ENCODE results near the gene TTC29. TPM values are rescaled to one million over a fixed set of nuclear protein-coding genes. Genes with fewer than 3 reads are reported as not detected.
"Not testable (repeated sequence)": the region's sequence is repeated elsewhere in the genome, so short reads cannot be mapped to it uniquely, and the experiment has no call there.

The TTC29 gene
- polyA plus RNA-seq, 2 donors, result not detected

DNA sequence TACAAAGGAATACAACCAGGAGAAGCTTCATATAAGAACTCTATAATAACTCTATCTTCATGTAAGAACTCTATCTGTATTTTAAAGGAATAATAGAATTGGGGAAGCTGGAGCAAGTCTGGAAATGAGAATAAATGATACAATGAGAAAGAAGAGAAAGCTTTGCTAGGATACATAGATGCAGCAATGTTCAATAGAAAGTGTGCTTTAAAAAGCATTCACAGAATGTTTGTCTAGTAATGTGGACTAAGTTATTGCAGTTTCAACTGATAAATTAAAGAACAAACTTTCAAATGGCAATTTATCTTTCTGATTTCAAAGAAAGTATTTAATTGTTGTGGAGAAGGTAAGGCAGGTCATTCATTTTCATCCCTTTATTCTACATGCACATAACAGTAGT, 104.9 kb downstream of the TTC29 start:
- no peak overlapping the region for H3K27ac ChIP-seq (ENCODE audit: low read depth in 2 of 2, low read length in 1 of 2)
- no peaks in the 10 kb centered on the region for H3K27me3 ChIP-seq (ENCODE audit: control insufficient read depth in 1 of 2, insufficient read depth in 2 of 2, low read length in 2 of 2)
- no peaks in the 10 kb centered on the region for H3K4me1 ChIP-seq (ENCODE audit: control insufficient read depth in 2 of 2, insufficient read depth in 2 of 2, low read length in 1 of 2)
- no peaks in the 10 kb centered on the region for H3K36me3 ChIP-seq (ENCODE audit: control insufficient read depth in 2 of 2, insufficient read depth in 2 of 2, low read length in 1 of 2)
- H3K9me3 ChIP-seq (ENCODE audit: control insufficient read depth in 2 of 2, insufficient read depth in 1 of 2, low read depth in 1 of 2, low read length in 1 of 2), result no peaks in the 10 kb centered on the region
- no peak overlapping the region for H3K4me3 ChIP-seq (ENCODE audit: low read depth in 1 of 2, low read length in 2 of 2)

DNA sequence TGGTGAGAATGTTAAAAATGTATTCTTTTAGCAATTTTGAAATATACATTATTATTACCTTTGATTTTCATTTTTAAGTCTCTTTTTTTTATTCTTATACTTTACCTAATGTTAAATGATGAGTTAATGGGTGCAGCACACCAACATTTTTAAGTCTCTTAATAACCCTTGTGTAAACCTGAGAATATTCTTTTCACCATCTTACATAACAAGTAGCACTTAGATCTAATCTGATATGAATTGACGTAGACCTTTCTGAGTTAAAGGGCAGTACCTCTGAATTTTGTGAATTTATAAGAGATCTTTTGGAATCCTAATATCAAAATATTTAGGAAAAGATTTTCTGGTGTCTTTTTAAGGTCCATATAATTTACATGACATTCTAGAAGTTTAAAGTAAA, 110.6 kb downstream of the TTC29 start:
- Histone ChIP-seq H3K4me1 (ENCODE audit: control insufficient read depth in 2 of 2, insufficient read depth in 2 of 2, low read length in 1 of 2) (no peaks in the 10 kb centered on the region), H3K4me3 (ENCODE audit: low read depth in 1 of 2, low read length in 2 of 2) (no peak overlapping the region), H3K36me3 (ENCODE audit: control insufficient read depth in 2 of 2, insufficient read depth in 2 of 2, low read length in 1 of 2) (no peaks in the 10 kb centered on the region), H3K9me3 (ENCODE audit: control insufficient read depth in 2 of 2, insufficient read depth in 1 of 2, low read depth in 1 of 2, low read length in 1 of 2) (no peaks in the 10 kb centered on the region), H3K27ac (ENCODE audit: low read depth in 2 of 2, low read length in 1 of 2) (no peak overlapping the region), H3K27me3 (ENCODE audit: control insufficient read depth in 1 of 2, insufficient read depth in 2 of 2, low read length in 2 of 2) (no peaks in the 10 kb centered on the region)
- WGBS, 2 donors, result 87 to 89% methylated on average over 1 of the region's 1 CpG

DNA sequence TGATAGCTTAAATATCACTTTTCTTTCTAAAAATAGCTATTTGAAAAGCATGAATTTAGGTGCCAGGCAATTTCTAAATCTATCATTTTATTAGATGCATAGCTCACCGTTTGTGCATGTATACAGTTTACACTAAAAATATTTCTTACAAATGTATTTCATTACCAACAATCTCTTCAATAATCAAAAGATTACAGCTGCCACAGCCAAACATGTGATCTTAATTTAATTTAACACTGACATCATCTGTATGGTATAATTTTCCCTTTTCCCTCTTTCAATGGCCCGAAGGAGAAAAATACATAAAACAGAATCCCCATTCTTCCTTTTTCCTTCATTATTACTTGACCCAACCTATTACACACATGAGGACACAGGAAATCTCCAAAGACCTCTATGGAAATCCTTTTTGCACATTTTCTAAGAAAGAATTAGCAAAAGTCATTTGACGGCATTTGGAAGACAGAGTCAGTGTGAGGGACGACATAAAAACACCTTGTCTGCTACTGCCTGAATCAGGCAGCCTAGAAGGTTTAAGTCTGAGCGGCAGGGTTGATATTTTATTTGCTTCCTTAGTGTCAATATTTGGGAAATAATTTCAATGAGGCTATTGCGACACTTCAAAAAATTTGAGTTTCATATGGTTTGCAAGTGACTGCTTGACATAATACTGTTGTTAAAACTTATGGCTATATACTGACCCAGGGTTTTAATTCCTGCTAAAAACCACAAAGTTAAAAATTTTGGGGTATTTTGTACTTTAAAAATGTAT, 111.2 kb downstream of the TTC29 start:
- 51 to 59% methylated on average over 6 of the region's 6 CpGs for WGBS, 2 donors
- H3K9me3 ChIP-seq (ENCODE audit: control insufficient read depth in 2 of 2, insufficient read depth in 1 of 2, low read depth in 1 of 2, low read length in 1 of 2), result no peaks in the 10 kb centered on the region

DNA sequence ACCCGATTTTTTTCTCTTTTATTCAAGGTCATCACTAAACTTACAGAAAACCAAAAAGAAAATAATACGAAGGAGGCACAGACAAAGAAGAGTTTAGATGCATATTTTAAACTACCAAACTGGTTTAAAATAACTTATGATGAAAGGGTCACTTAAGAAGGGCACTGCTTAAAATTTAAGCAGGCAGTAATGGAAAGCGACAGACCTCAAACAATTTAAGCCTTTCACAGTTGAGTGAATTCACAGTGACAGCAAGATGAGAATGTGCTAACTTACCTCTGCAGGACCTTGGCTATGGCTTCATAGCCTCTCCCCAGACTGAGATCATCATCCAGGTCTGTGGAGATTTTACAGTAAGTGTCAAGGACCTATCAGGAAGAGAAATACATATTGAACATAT, 112.1 kb downstream of the TTC29 start:
- WGBS, 2 donors, result 69 to 74% methylated on average over 3 of the region's 3 CpGs
- no peaks in the 10 kb centered on the region for H3K27me3 ChIP-seq (ENCODE audit: control insufficient read depth in 1 of 2, insufficient read depth in 2 of 2, low read length in 2 of 2)
- no peak overlapping the region for H3K27ac ChIP-seq (ENCODE audit: low read depth in 2 of 2, low read length in 1 of 2)
- no peak overlapping the region for H3K4me3 ChIP-seq (ENCODE audit: low read depth in 1 of 2, low read length in 2 of 2)
- no peaks in the 10 kb centered on the region for H3K9me3 ChIP-seq (ENCODE audit: control insufficient read depth in 2 of 2, insufficient read depth in 1 of 2, low read depth in 1 of 2, low read length in 1 of 2)
- no peaks in the 10 kb centered on the region for H3K4me1 ChIP-seq (ENCODE audit: control insufficient read depth in 2 of 2, insufficient read depth in 2 of 2, low read length in 1 of 2)
- H3K36me3 ChIP-seq (ENCODE audit: control insufficient read depth in 2 of 2, insufficient read depth in 2 of 2, low read length in 1 of 2), result no peaks in the 10 kb centered on the region

More for the DNA sequence above, 111.2 kb downstream of the TTC29 start:
- Histone ChIP-seq H3K27ac (ENCODE audit: low read depth in 2 of 2, low read length in 1 of 2) (no peak overlapping the region), H3K4me3 (ENCODE audit: low read depth in 1 of 2, low read length in 2 of 2) (no peak overlapping the region), H3K27me3 (ENCODE audit: control insufficient read depth in 1 of 2, insufficient read depth in 2 of 2, low read length in 2 of 2) (no peaks in the 10 kb centered on the region), H3K4me1 (ENCODE audit: control insufficient read depth in 2 of 2, insufficient read depth in 2 of 2, low read length in 1 of 2) (no peaks in the 10 kb centered on the region), H3K36me3 (ENCODE audit: control insufficient read depth in 2 of 2, insufficient read depth in 2 of 2, low read length in 1 of 2) (no peaks in the 10 kb centered on the region)

DNA sequence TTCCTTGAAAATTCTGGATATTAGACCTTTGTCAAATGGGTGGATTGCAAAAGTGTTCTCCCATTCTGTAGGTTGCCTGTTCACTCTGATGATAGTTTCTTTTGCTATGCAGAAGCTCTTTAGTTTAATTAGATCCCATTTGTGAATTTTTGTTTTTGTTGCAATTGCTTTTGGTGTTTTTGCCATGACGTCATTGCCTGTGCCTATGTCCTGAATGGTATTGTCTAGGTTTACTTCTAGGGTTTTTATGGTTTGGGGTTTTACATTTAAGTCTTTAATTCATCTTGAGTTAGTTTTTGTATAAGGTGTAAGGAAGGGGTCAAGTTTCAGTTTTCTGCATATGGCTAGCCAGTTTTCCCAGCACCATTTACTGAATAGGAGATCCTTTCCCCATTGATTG, 122.7 kb downstream of the TTC29 start:
- not testable (repeated sequence) for H3K4me1 ChIP-seq (ENCODE audit: control insufficient read depth in 2 of 2, insufficient read depth in 2 of 2, low read length in 1 of 2); H3K4me3 ChIP-seq (ENCODE audit: low read depth in 1 of 2, low read length in 2 of 2); H3K27me3 ChIP-seq (ENCODE audit: control insufficient read depth in 1 of 2, insufficient read depth in 2 of 2, low read length in 2 of 2); H3K27ac ChIP-seq (ENCODE audit: low read depth in 2 of 2, low read length in 1 of 2); H3K36me3 ChIP-seq (ENCODE audit: control insufficient read depth in 2 of 2, insufficient read depth in 2 of 2, low read length in 1 of 2); H3K9me3 ChIP-seq (ENCODE audit: control insufficient read depth in 2 of 2, insufficient read depth in 1 of 2, low read depth in 1 of 2, low read length in 1 of 2)
- WGBS, 2 donors, result 92 to 95% methylated on average over 1 of the region's 1 CpG

DNA sequence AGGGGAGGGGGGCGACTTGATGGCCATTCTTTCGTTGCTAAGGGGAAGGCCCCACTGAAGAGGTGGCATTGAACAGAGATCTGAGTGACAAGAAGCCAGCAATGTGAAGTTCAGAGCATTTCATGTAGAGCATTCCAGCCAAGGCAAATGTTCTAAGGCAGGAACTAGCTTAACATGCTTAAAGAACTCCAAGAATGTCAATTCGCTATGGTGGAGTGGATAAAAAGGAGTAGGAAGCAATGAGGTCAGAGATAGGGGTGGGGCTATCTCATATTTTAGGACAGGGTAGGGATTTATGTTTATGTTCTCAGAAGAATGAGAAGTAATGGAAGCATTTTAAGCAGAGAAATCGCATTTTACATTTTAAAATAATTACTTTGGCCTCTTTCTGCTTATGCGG, 130.9 kb downstream of the TTC29 start:
- Histone ChIP-seq H3K27me3 (ENCODE audit: control insufficient read depth in 1 of 2, insufficient read depth in 2 of 2, low read length in 2 of 2) (no peaks in the 10 kb centered on the region), H3K9me3 (ENCODE audit: control insufficient read depth in 2 of 2, insufficient read depth in 1 of 2, low read depth in 1 of 2, low read length in 1 of 2) (no peaks in the 10 kb centered on the region), H3K4me1 (ENCODE audit: control insufficient read depth in 2 of 2, insufficient read depth in 2 of 2, low read length in 1 of 2) (no peaks in the 10 kb centered on the region), H3K36me3 (ENCODE audit: control insufficient read depth in 2 of 2, insufficient read depth in 2 of 2, low read length in 1 of 2) (no peaks in the 10 kb centered on the region), H3K27ac (ENCODE audit: low read depth in 2 of 2, low read length in 1 of 2) (no peak overlapping the region), H3K4me3 (ENCODE audit: low read depth in 1 of 2, low read length in 2 of 2) (no peak overlapping the region)
- WGBS, 2 donors, result 69 to 77% methylated on average over 5 of the region's 5 CpGs

DNA sequence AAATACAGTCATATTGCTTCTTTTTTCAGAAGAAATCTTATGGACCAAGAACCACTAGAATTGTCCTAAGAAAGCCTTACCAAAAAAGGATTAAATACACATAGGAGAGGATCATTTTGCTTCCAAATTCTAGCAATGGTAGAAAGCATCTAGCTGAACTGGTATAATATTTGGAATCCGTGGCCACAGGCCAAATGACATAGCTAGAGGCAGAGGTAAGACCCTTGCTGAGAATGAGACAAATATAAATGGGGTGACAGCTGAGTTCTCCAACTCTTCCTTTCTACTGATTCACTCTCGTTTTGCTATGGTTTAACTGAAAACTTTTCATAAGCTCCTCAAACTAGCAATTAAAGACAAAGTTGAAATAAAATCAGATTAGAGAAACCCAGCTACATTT, 150.0 kb downstream of the TTC29 start:
- H3K9me3 ChIP-seq (ENCODE audit: control insufficient read depth in 2 of 2, insufficient read depth in 1 of 2, low read depth in 1 of 2, low read length in 1 of 2), result no peaks in the 10 kb centered on the region
- no peaks in the 10 kb centered on the region for H3K36me3 ChIP-seq (ENCODE audit: control insufficient read depth in 2 of 2, insufficient read depth in 2 of 2, low read length in 1 of 2)
- H3K4me1 ChIP-seq (ENCODE audit: control insufficient read depth in 2 of 2, insufficient read depth in 2 of 2, low read length in 1 of 2), result no peaks in the 10 kb centered on the region
- H3K27ac ChIP-seq (ENCODE audit: low read depth in 2 of 2, low read length in 1 of 2), result no peak overlapping the region
- 18 to 32% methylated on average over 2 of the region's 2 CpGs for WGBS, 2 donors
- H3K4me3 ChIP-seq (ENCODE audit: low read depth in 1 of 2, low read length in 2 of 2), result no peak overlapping the region
- H3K27me3 ChIP-seq (ENCODE audit: control insufficient read depth in 1 of 2, insufficient read depth in 2 of 2, low read length in 2 of 2), result no peaks in the 10 kb centered on the region

DNA sequence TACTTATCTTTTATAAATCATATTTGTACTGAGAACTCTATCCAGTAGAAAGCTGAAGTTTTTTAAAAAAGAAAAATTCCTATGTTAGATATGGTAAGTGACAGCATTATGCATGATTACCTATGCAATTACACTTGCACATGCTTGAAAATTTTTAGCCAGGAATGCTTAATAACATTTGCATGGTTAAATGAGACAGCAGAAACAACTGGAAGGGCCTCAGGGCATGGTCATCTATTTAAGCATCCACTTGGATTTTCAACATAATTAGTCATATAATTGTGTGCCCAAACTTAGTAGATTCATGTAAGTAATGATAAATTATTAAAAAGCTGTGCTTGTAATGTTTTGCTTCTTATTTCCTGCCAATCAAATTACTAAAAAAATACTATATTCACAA, 151.9 kb downstream of the TTC29 start:
- no peak overlapping the region for H3K27ac ChIP-seq (ENCODE audit: low read depth in 2 of 2, low read length in 1 of 2)
- no peaks in the 10 kb centered on the region for H3K27me3 ChIP-seq (ENCODE audit: control insufficient read depth in 1 of 2, insufficient read depth in 2 of 2, low read length in 2 of 2)
- H3K9me3 ChIP-seq (ENCODE audit: control insufficient read depth in 2 of 2, insufficient read depth in 1 of 2, low read depth in 1 of 2, low read length in 1 of 2), result no peaks in the 10 kb centered on the region
- no peaks in the 10 kb centered on the region for H3K36me3 ChIP-seq (ENCODE audit: control insufficient read depth in 2 of 2, insufficient read depth in 2 of 2, low read length in 1 of 2)
- no peak overlapping the region for H3K4me3 ChIP-seq (ENCODE audit: low read depth in 1 of 2, low read length in 2 of 2)
- H3K4me1 ChIP-seq (ENCODE audit: control insufficient read depth in 2 of 2, insufficient read depth in 2 of 2, low read length in 1 of 2), result no peaks in the 10 kb centered on the region

DNA sequence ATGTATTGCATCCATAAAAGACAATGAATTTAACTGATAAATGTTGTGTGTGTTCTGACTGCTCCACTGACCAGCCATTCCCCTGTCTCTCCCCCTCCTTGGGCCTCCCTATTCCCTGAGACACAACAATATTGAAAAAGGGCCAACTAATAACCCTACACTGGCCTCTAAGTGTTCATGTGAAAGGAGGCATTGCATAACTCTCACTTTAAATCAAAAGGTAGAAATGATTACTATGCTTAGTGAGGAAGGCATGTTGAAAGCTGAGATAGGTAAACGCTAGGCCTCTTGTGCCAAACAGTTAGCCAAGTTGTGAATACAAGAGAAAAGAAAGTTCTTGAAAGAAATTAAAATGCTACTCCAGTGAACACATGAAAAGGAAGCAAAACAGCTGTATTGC, 154.2 kb downstream of the TTC29 start:
- Histone ChIP-seq H3K27ac (ENCODE audit: low read depth in 2 of 2, low read length in 1 of 2) (no peak overlapping the region), H3K27me3 (ENCODE audit: control insufficient read depth in 1 of 2, insufficient read depth in 2 of 2, low read length in 2 of 2) (no peaks in the 10 kb centered on the region), H3K4me1 (ENCODE audit: control insufficient read depth in 2 of 2, insufficient read depth in 2 of 2, low read length in 1 of 2) (no peaks in the 10 kb centered on the region), H3K36me3 (ENCODE audit: control insufficient read depth in 2 of 2, insufficient read depth in 2 of 2, low read length in 1 of 2) (no peaks in the 10 kb centered on the region), H3K4me3 (ENCODE audit: low read depth in 1 of 2, low read length in 2 of 2) (no peak overlapping the region), H3K9me3 (ENCODE audit: control insufficient read depth in 2 of 2, insufficient read depth in 1 of 2, low read depth in 1 of 2, low read length in 1 of 2) (no peaks in the 10 kb centered on the region)
- WGBS, 2 donors, result 61 to 62% methylated on average over 1 of the region's 1 CpG

DNA sequence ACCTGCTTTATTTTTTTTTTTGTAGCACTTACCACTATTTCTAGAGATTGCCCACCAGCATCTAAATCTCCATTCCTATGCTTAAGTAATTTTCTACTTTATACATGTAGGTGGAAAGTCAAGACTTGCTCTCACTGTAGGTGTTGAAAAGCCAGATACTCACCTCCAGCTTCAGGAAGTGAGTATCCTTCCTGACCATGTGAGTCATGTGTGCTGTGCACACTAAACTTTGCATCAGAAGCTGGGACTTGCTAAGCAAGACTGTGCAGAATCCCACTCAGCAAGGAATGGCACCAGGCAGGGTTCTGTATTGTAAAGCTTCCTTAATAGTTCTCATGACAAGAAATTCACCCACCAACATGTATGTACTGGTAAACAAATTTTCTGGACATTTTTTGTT, 155.1 kb downstream of the TTC29 start:
- Histone ChIP-seq H3K4me1 (ENCODE audit: control insufficient read depth in 2 of 2, insufficient read depth in 2 of 2, low read length in 1 of 2) (no peaks in the 10 kb centered on the region), H3K9me3 (ENCODE audit: control insufficient read depth in 2 of 2, insufficient read depth in 1 of 2, low read depth in 1 of 2, low read length in 1 of 2) (no peaks in the 10 kb centered on the region), H3K27ac (ENCODE audit: low read depth in 2 of 2, low read length in 1 of 2) (no peak overlapping the region), H3K36me3 (ENCODE audit: control insufficient read depth in 2 of 2, insufficient read depth in 2 of 2, low read length in 1 of 2) (no peaks in the 10 kb centered on the region), H3K4me3 (ENCODE audit: low read depth in 1 of 2, low read length in 2 of 2) (no peak overlapping the region), H3K27me3 (ENCODE audit: control insufficient read depth in 1 of 2, insufficient read depth in 2 of 2, low read length in 2 of 2) (no peaks in the 10 kb centered on the region)

All from esophagus (tissue), 2 donors.